Endodermal cell (in vitro differentiated cells): ENCODE results near the gene AGXT. TPM values are rescaled to one million over a fixed set of nuclear protein-coding genes. Genes with fewer than 3 reads are reported as not detected.

ENCODE experiments used
- DNase-seq: peaks from one replicate; pipeline ENCODE4 v3.0.0-alpha.2; 2017
- H3K27ac ChIP-seq: 2 replicates; pipeline ENCODE4 v1.5.1; 2013; ENCODE audit warnings: mild to moderate bottlenecking, low read depth, low read length, moderate library complexity
- H3K27me3 ChIP-seq: 2 replicates; pipeline ENCODE4 v1.6.1; 2013; ENCODE audit warnings: mild to moderate bottlenecking, low read length, moderate library complexity; ENCODE audit not compliant: insufficient read depth, control insufficient read depth, poor library complexity, severe bottlenecking
- H3K36me3 ChIP-seq: 2 replicates; pipeline ENCODE4 v1.7.0; 2013; ENCODE audit warnings: mild to moderate bottlenecking, low read length, moderate library complexity; ENCODE audit not compliant: control insufficient read depth, insufficient read depth
- H3K4me1 ChIP-seq: one replicate; pipeline ENCODE4 v1.7.0; 2013; ENCODE audit warnings: low read length; ENCODE audit not compliant: control insufficient read depth, insufficient read depth
- H3K4me3 ChIP-seq: 2 replicates; pipeline ENCODE4 v1.5.1; 2013; ENCODE audit warnings: mild to moderate bottlenecking, low read length, moderate library complexity
- H3K9ac ChIP-seq: 2 replicates; pipeline ENCODE4 v1.6.1; 2013; ENCODE audit warnings: mild to moderate bottlenecking, low read length, moderate library complexity; ENCODE audit not compliant: poor library complexity, severe bottlenecking; ENCODE audit errors: extremely low read depth
- H3K9me3 ChIP-seq: 2 replicates; pipeline ENCODE4 v1.6.1; 2013; ENCODE audit warnings: mild to moderate bottlenecking, low read length, moderate library complexity; ENCODE audit not compliant: control insufficient read depth
- H3K27ac Mint-ChIP-seq: 2 replicates; pipeline ENCODE4 v1.8.0; 2020; ENCODE audit warnings: mixed read lengths
- H3K27me3 Mint-ChIP-seq: 2 replicates; pipeline ENCODE4 v1.8.0; 2021; ENCODE audit warnings: mild to moderate bottlenecking, mixed read lengths; ENCODE audit not compliant: insufficient read depth
- H3K36me3 Mint-ChIP-seq: 2 replicates; pipeline ENCODE4 v1.8.0; 2020; ENCODE audit warnings: low read depth, mixed read lengths
- H3K4me1 Mint-ChIP-seq: 2 replicates; pipeline ENCODE4 v1.8.0; 2020; ENCODE audit warnings: mixed read lengths
- H3K4me3 Mint-ChIP-seq: 2 replicates; pipeline ENCODE4 v1.8.0; 2020; ENCODE audit warnings: mild to moderate bottlenecking, moderate library complexity, mixed read lengths
- H3K9me3 Mint-ChIP-seq: 2 replicates; pipeline ENCODE4 v1.8.0; 2020; ENCODE audit warnings: mild to moderate bottlenecking, mixed read lengths
- CTCF ChIP-seq: fragments of 200-600 bp; sonication (generic); conservative IDR thresholded peaks from 2 replicates; pipeline ENCODE4 v1.5.0; 2021; ENCODE audit warnings: antibody characterized with exemption, mild to moderate bottlenecking
- WGBS, 2 experiments: methylation state at CpG; one replicate each; pipeline versions ENCODE4 v1.1.5 to v1.1.7; 2013; ENCODE audit warnings: missing lambda C conversion rate in 2 of 2, mixed read lengths in 1 of 2; ENCODE audit not compliant: insufficient coverage in 1 of 2, insufficient read length in 1 of 2; 5-methylcytosine and 5-hydroxymethylcytosine counted together
- total RNA-seq, 2 donors: library from RNA; stranded (reverse); fragmentation: NEBNext Ultra II Directional in 1 of 2; extraction: Animal tissue kit (Norgen Biotek cat#: 25700) in 1 of 2; gene quantifications; 2 replicates in 1 of 2; 3 replicates in 1 of 2; pipeline ENCODE4 v1.2.1, GENCODE V29; 2021

The AGXT gene
- total RNA-seq, 2 donors from 2014 or later = 0.31 TPM; not detected in 1

- Histone ChIP-seq H3K4me3 (no peak overlapping the region), H3K27me3 (no peaks in the 10 kb centered on the region), H3K27ac (no peak overlapping the region), H3K36me3 (no peaks in the 10 kb centered on the region), H3K9ac (no peak overlapping the region), H3K9me3 (no peaks in the 10 kb centered on the region), H3K4me1 (peaks cover 3% of the 10 kb centered on the region)
- TF ChIP-seq CTCF = no peak
- no peaks in the 10 kb centered on the region for H3K36me3 Mint-ChIP-seq
- DNase-seq = no peak
- no peaks in the 10 kb centered on the region for H3K4me1 Mint-ChIP-seq
- no peaks in the 10 kb centered on the region for H3K27me3 Mint-ChIP-seq
- no peak overlapping the region for H3K4me3 Mint-ChIP-seq
- 92 to 100% methylated on average over 8 to 12 of the region's 12 CpGs for WGBS, 2 experiments
- H3K27ac Mint-ChIP-seq = no peak overlapping the region
- H3K9me3 Mint-ChIP-seq = no peaks in the 10 kb centered on the region
Observed at GRCh38 chr2:240874715-240875227, 6.1 kb downstream of the AGXT start.

- Histone ChIP-seq H3K4me1 (peaks cover 3% of the 10 kb centered on the region), H3K9ac (no peak overlapping the region), H3K27ac (no peak overlapping the region), H3K27me3 (no peaks in the 10 kb centered on the region), H3K36me3 (no peaks in the 10 kb centered on the region), H3K9me3 (no peaks in the 10 kb centered on the region), H3K4me3 (no peak overlapping the region)
- 93 to 94% methylated on average over 15 to 22 of the region's 22 CpGs for whole genome bisulfite sequencing, 2 experiments
- no peak for DNase-seq
- TF ChIP-seq CTCF = no peak
- H3K27ac Mint-ChIP-seq = no peak overlapping the region
- no peaks in the 10 kb centered on the region for H3K27me3 Mint-ChIP-seq
- no peak overlapping the region for H3K4me3 Mint-ChIP-seq
- H3K9me3 Mint-ChIP-seq = no peaks in the 10 kb centered on the region
- H3K4me1 Mint-ChIP-seq = no peaks in the 10 kb centered on the region
- H3K36me3 Mint-ChIP-seq = no peaks in the 10 kb centered on the region
Observed at GRCh38 chr2:240875228-240876034, 6.8 kb downstream of the AGXT start.

GRCh38 chr2:240876035-240876474 is 7.4 kb downstream of the AGXT start:
- no peak overlapping the region for H3K4me3 ChIP-seq
- no peak overlapping the region for H3K27ac ChIP-seq
- Mint-ChIP-seq H3K36me3 (no peaks in the 10 kb centered on the region), H3K9me3 (no peaks in the 10 kb centered on the region), H3K4me1 (no peaks in the 10 kb centered on the region), H3K4me3 (no peak overlapping the region), H3K27me3 (no peaks in the 10 kb centered on the region), H3K27ac (no peak overlapping the region)
- H3K4me1 ChIP-seq = peaks cover 3% of the 10 kb centered on the region
- no peaks in the 10 kb centered on the region for H3K36me3 ChIP-seq
- no peak overlapping the region for H3K9ac ChIP-seq
- H3K27me3 ChIP-seq = no peaks in the 10 kb centered on the region
- DNase-seq = no peak
- no peaks in the 10 kb centered on the region for H3K9me3 ChIP-seq
- no peak for TF ChIP-seq CTCF
- 71 to 82% methylated on average over 4 to 7 of the region's 7 CpGs for WGBS, 2 experiments
